Epithelial cell of proximal tubule (primary cell): Measurements from ENCODE around the gene SIDT2. TPM values are rescaled to one million over a fixed set of nuclear protein-coding genes. Genes with fewer than 3 reads are reported as not detected.
"Not testable (repeated sequence)": the region's sequence is repeated elsewhere in the genome, so short reads cannot be mapped to it uniquely, and the experiment has no call there.

Source experiments
- DNase-seq: peaks from one replicate; pipeline ENCODE4 v3.0.0-alpha.2; 2011; ENCODE audit warnings: low read depth
- H3K4me3 ChIP-seq: 2 replicates; pipeline ENCODE4 v1.5.1; 2011; ENCODE audit warnings: low read depth, mild to moderate bottlenecking, low read length
- CTCF ChIP-seq: conservative IDR thresholded peaks from 2 replicates; pipeline ENCODE4 v1.5.1; 2012; ENCODE audit warnings: low read depth, mild to moderate bottlenecking, low read length
- total RNA-seq: library from RNA; depleted of rRNA; stranded (reverse); fragments of >200 nt; gene quantifications from 2 replicates; pipeline ENCODE4 v1.2.3, GENCODE V29; 2015

The SIDT2 gene
- total RNA-seq, 1 donor from 2014 or later = 12.2 TPM

- DNase-seq = no peak
- peak; percentile 37 for TF ChIP-seq CTCF
- H3K4me3 ChIP-seq = no peak overlapping the region
These were observed 2.4 kb downstream of the SIDT2 start for GRCh38 chr11:117180661-117181585.

- no peak for TF ChIP-seq CTCF
- no peak overlapping the region for H3K4me3 ChIP-seq
- no peak for DNase-seq
These were observed 3.3 kb downstream of the SIDT2 start for GRCh38 chr11:117181586-117182550.

- H3K4me3 ChIP-seq = no peak overlapping the region
- TF ChIP-seq CTCF = no peak
- DNase-seq = no peak
These were observed 4.0 kb downstream of the SIDT2 start for GRCh38 chr11:117182551-117182935.

GRCh38 chr11:117183178-117183577, 4.6 kb downstream of the SIDT2 start:
- not testable (repeated sequence) for DNase-seq, H3K4me3 ChIP-seq

- TF ChIP-seq CTCF = no peak
- no peak overlapping the region for H3K4me3 ChIP-seq
- DNase-seq = no peak
These were observed 5.3 kb downstream of the SIDT2 start for GRCh38 chr11:117183724-117184349.

DNA sequence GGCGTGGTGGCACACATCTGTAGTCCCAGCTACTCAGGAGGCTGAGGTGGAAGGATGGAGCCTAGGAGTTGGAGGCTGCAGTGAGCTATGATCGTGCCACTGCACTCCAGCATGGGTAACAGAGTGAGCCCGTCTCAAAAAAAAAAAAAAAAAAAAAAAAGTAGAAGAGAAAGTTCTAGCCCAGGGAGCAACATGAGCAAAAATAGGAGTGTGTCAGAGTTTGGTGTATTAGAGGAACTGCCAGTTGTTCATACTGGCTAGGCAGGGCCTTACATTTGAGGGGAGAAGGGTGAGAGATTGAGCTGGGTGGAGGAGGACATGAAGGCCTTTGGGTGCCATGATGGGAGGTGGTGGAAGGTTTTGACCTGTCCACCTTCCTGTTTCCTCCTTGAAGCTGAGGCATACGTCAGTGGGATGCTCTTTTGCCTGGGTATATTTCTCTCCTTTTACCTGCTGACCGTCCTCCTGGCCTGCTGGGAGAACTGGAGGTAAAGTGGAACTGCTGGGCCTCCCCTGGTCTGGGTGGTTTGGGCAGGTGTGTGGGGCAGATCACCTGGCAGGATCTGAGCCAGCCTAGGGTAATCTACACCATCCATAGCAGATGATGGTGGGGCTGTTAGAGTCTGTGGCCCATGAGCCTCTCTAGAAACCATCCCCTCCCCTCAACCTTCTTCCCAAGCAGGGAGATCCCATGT, 7.3 kb downstream of the SIDT2 start:
- TF ChIP-seq CTCF = no peak
- no peak overlapping the region for H3K4me3 ChIP-seq
- DNase-seq = no peak
